Measurements from ENCODE around the gene TMEM178B.

DNA sequence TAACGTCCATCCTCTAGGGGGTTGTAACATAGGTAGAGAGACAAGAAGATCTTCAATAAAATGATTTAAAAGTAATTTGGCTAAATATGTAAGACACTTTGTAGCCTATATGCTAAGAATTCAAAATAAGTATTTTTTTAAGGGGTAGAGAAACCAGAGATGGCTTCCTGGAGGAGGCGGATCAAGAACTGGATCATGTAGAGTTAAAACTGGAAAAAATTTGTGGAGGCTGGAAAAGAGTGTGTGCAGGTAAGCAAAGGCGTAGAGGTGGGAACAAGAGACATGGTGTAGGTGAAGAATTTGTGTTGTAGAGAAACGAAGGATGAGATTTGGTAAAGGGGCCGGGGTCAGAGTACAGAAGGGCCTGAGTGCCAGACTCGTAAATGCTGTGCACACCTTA is 172.6 kb downstream of the TMEM178B start:
- TF ChIP-seq POLR2AphosphoS5 (IDR thresholded peaks at IDR 0.05; ENCODE audit: borderline replicate concordance, low read depth, low read length) (no peak), EZH2 (IDR thresholded peaks at IDR 0.05) (no peak), FOXP2 (optimal IDR thresholded peaks at IDR 0.05; ENCODE audit: control extremely low read depth, extremely low read length, insufficient read depth) (no peak)
